Nephron progenitor cell (in vitro differentiated cells): ENCODE measurements around the gene QTRT2.

ENCODE experiments used
- DNase-seq: peaks from one replicate; pipeline ENCODE4 v3.0.0; 2021
- H3K27ac Mint-ChIP-seq: 2 replicates; pipeline ENCODE4 v1.8.0; 2021; ENCODE audit warnings: mild to moderate bottlenecking, moderate library complexity, mixed read lengths
- H3K27me3 Mint-ChIP-seq: 2 replicates; pipeline ENCODE4 v1.8.0; 2021; ENCODE audit warnings: mild to moderate bottlenecking, low read depth, mixed read lengths; ENCODE audit not compliant: poor library complexity
- H3K36me3 Mint-ChIP-seq: 2 replicates; pipeline ENCODE4 v1.8.0; 2021; ENCODE audit warnings: low read depth, mixed read lengths
- H3K4me1 Mint-ChIP-seq: 2 replicates; pipeline ENCODE4 v1.8.0; 2021; ENCODE audit warnings: mixed read lengths
- H3K4me3 Mint-ChIP-seq: 2 replicates; pipeline ENCODE4 v1.8.0; 2021; ENCODE audit warnings: mild to moderate bottlenecking, moderate library complexity, mixed read lengths
- H3K9me3 Mint-ChIP-seq: 2 replicates; pipeline ENCODE4 v1.8.0; 2021; ENCODE audit warnings: mild to moderate bottlenecking, moderate library complexity, mixed read lengths
- TF ChIP-seq, protein P1 (sequence below): fragments of 200-600 bp; sonication (generic); IDR thresholded peaks from 2 replicates; pipeline ENCODE4 v1.5.0; 2021; ENCODE audit warnings: antibody characterized with exemption

QTRT2 gene

DNA sequence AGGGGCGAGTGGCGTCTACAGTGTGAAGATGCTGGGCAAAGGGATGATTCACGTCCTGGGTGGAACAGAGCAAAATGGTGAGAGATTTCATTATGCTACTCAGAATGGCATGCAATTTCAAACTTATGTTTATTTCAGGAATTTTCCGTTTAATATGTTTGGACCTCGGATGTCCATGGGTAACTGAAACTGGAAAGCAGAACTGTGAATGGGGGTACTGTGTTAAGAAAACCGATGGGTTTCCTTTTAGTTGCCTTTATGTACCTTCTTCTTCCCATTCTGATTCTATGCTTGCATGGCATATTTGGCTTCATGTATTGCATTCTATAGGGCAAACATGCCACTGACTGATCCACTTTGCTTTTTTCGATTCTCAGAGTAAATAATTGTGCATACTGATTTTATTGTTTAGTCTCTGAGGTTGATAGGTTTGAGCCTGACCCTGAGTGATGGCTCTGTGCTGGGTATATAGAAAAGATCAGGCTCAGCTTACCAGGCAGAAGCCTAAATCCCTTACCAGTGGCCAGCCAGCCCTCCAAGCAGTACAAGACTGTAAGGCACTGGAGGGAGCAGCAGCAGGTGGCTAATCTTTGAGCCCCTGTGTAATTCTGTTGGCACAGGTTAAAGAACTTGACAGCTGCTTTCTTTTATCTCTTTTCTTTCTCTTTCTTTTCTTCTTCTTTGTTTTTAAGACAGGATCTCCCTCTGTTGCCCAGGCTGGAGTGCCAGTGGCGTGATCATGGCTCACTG, 4.5 kb downstream of the QTRT2 start:
- Mint-ChIP-seq H3K4me3 (no peak overlapping the region), H3K9me3 (no peaks in the 10 kb centered on the region), H3K4me1 (peaks cover 27% of the 10 kb centered on the region), H3K27ac (peak overlapping the region; percentile 28), H3K27me3 (no peaks in the 10 kb centered on the region), H3K36me3 (peaks cover 5% of the 10 kb centered on the region)
- no peak for DNase-seq
- TF ChIP-seq, protein P1, sequence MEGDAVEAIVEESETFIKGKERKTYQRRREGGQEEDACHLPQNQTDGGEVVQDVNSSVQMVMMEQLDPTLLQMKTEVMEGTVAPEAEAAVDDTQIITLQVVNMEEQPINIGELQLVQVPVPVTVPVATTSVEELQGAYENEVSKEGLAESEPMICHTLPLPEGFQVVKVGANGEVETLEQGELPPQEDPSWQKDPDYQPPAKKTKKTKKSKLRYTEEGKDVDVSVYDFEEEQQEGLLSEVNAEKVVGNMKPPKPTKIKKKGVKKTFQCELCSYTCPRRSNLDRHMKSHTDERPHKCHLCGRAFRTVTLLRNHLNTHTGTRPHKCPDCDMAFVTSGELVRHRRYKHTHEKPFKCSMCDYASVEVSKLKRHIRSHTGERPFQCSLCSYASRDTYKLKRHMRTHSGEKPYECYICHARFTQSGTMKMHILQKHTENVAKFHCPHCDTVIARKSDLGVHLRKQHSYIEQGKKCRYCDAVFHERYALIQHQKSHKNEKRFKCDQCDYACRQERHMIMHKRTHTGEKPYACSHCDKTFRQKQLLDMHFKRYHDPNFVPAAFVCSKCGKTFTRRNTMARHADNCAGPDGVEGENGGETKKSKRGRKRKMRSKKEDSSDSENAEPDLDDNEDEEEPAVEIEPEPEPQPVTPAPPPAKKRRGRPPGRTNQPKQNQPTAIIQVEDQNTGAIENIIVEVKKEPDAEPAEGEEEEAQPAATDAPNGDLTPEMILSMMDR, result no peak

DNA sequence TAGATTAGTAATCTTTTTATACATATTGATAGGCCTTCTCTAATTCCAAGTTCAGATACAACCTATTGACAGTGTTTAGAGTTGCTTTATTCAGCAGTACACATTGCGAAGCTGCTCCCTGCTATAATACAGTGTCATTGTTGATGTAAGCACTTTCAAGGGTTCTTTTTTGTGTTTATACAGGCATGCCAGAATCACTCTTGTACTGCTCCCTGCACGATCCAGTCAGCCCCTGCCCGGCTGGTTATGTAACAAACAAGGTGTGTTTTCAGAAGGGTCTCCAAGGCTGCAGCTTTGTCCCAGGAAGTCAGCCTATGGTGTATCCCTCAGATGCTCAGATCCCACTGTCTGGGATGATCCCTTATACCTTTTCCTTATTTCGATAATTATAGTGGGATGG, 11.3 kb downstream of the QTRT2 start:
- Mint-ChIP-seq H3K4me1 (peaks cover 11% of the 10 kb centered on the region), H3K27ac (no peak overlapping the region), H3K36me3 (peaks cover 56% of the 10 kb centered on the region), H3K9me3 (no peaks in the 10 kb centered on the region), H3K27me3 (no peaks in the 10 kb centered on the region), H3K4me3 (no peak overlapping the region)
- DNase-seq, result no peak
- TF ChIP-seq, protein P1, result no peak

GRCh38 chr3:114068336-114068735, 11.8 kb downstream of the QTRT2 start:
- H3K27ac Mint-ChIP-seq, result no peak overlapping the region

GRCh38 chr3:114071786-114072185, 15.2 kb downstream of the QTRT2 start:
- no peak for DNase-seq
- no peaks in the 10 kb centered on the region for H3K27me3 Mint-ChIP-seq
- peaks cover 80% of the 10 kb centered on the region for H3K36me3 Mint-ChIP-seq
- no peaks in the 10 kb centered on the region for H3K9me3 Mint-ChIP-seq
- H3K4me1 Mint-ChIP-seq, result peaks cover 11% of the 10 kb centered on the region
- H3K27ac Mint-ChIP-seq, result peak overlapping the region; percentile 4
- H3K4me3 Mint-ChIP-seq, result peak overlapping the region; percentile 2
- TF ChIP-seq, protein P1, result no peak

More at GRCh38 chr3:114068336-114068735, 11.8 kb downstream of the QTRT2 start:
- peaks cover 62% of the 10 kb centered on the region for H3K36me3 Mint-ChIP-seq
- H3K4me3 Mint-ChIP-seq, result no peak overlapping the region
- H3K27me3 Mint-ChIP-seq, result no peaks in the 10 kb centered on the region
- H3K9me3 Mint-ChIP-seq, result no peaks in the 10 kb centered on the region
- no peak for DNase-seq
- peaks cover 11% of the 10 kb centered on the region for H3K4me1 Mint-ChIP-seq
- TF ChIP-seq, protein P1, result no peak

GRCh38 chr3:114076711-114077110, 20.2 kb downstream of the QTRT2 start:
- Mint-ChIP-seq H3K9me3 (no peaks in the 10 kb centered on the region), H3K27ac (no peak overlapping the region), H3K4me1 (peaks cover 3% of the 10 kb centered on the region), H3K27me3 (no peaks in the 10 kb centered on the region), H3K4me3 (no peak overlapping the region), H3K36me3 (peaks cover 79% of the 10 kb centered on the region)
- TF ChIP-seq, protein P1, result no peak
- no peak for DNase-seq

DNA sequence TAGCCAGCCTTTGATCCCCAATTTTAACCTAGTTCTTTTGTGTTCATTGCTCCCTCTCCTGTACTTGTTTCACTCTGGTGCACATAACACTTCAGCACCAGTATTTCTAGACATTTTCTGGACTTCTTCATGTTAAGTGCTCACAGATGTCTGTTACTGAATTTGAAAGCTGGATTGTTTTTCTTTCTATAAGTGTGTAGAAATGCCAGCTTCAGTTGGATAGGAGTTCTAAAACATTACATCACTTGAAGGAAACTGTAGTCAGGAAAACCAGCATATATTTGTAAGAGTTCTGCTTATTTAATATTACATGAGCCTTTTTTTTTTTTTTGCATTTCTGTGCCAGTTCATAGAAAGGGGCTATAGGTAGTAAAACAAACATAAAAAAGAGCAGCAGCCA, 21.6 kb downstream of the QTRT2 start:
- Mint-ChIP-seq H3K27me3 (no peaks in the 10 kb centered on the region), H3K4me3 (no peak overlapping the region), H3K36me3 (peaks cover 79% of the 10 kb centered on the region), H3K9me3 (no peaks in the 10 kb centered on the region), H3K4me1 (no peaks in the 10 kb centered on the region), H3K27ac (no peak overlapping the region)
- TF ChIP-seq, protein P1, result no peak
- DNase-seq, result no peak
